Natural killer cell treated with Interleukin-12 subunit alpha and Interleukin-12 subunit beta and Interleukin-15 and Interleukin-18, amount 100 ng/mL, for 72 hours (primary cell): ENCODE data around the gene PLCL2. TPM values are rescaled to one million over a fixed set of nuclear protein-coding genes. Genes with fewer than 3 reads are reported as not detected.

Experiments
- ATAC-seq, 2 donors: fragments of 150-1000 bp; cut with Tn5 transposase in 1 of 2; sonication (Bioruptor Pico), chemical (Tn5 transposase) in 1 of 2; 2 replicates each; pipeline ENCODE4 v1.10.0; 2021
- DNase-seq: peaks from one replicate; pipeline ENCODE4 v3.0.0; 2022; ENCODE audit warnings: low spot score
- H3K27ac Mint-ChIP-seq, 2 donors: 1 replicate in 1 of 2; 2 replicates in 1 of 2; pipeline ENCODE4 v1.8.0; 2022; ENCODE audit warnings: mixed read lengths in 2 of 2, mild to moderate bottlenecking in 1 of 2, moderate library complexity in 1 of 2
- H3K27me3 Mint-ChIP-seq, 2 donors: 1 replicate in 1 of 2; 2 replicates in 1 of 2; pipeline ENCODE4 v1.8.0; 2022; ENCODE audit warnings: mixed read lengths in 2 of 2
- H3K36me3 Mint-ChIP-seq: one replicate; pipeline ENCODE4 v1.8.0; 2022; ENCODE audit warnings: mixed read lengths
- H3K4me1 Mint-ChIP-seq, 2 donors: 1 replicate in 1 of 2; 2 replicates in 1 of 2; pipeline ENCODE4 v1.8.0; 2022; ENCODE audit warnings: low read depth in 2 of 2, mixed read lengths in 2 of 2, mild to moderate bottlenecking in 1 of 2
- H3K4me3 Mint-ChIP-seq: one replicate; pipeline ENCODE4 v1.8.0; 2022; ENCODE audit warnings: mixed read lengths
- H3K9me3 Mint-ChIP-seq: 2 replicates; pipeline ENCODE4 v1.8.0; 2022; ENCODE audit warnings: mixed read lengths
- total RNA-seq, 2 donors: library from RNA; stranded (reverse); gene quantifications; one replicate each; pipeline ENCODE4 v1.2.3, GENCODE V29; 2022

PLCL2 gene
- total RNA-seq, 2 donors from 2014 or later = 12.5 to 17.2 TPM

DNA sequence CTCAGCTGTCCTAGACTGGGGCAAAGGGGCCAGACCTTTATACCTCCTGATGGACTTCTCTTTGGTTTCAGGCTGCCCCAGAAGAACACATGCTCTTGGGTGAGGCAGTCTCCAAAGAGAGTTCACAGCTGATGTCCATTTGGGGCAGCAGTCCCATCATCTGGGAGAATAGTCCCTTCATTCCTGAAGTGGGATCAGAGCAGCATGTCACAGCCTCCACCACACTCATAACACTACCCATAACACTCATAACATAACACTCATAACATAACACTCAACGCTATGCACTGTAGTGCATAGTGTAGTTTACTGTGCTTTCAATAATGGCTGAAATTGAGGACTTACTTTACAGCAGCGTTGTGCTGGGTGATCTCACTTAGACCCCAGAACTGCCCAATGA is 36.7 kb upstream of the PLCL2 start:
- H3K36me3 Mint-ChIP-seq = no peaks in the 10 kb centered on the region
- ATAC-seq (peak; percentile 76 to 90), DNase-seq (no peak)
- H3K27ac Mint-ChIP-seq = no peak overlapping the region
- H3K4me1 Mint-ChIP-seq = peaks cover 39 to 56% of the 10 kb centered on the region in 2 donors
- no peaks in the 10 kb centered on the region for H3K9me3 Mint-ChIP-seq
- H3K4me3 Mint-ChIP-seq = peak overlapping the region; percentile 40
- no peaks in the 10 kb centered on the region for H3K27me3 Mint-ChIP-seq

DNA sequence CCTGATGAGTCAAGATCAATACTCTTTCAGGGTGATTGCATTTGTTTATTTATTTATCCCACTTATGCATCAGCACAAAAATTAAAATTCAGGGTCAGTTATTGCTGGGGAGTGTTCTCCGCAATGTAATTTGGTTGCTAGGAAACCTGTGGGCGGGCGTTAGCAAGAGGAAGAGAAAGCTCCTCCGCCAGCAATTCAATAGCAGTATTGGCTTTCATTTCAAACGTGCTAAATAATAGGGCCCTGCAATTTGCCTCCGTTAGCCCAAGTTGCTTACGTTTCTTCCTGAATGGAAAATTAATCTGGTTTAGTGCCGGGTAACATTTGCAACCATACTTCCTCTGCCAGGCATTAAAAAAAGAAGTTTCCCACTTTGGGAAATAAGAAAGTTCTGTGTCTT is 35.5 kb upstream of the PLCL2 start:
- H3K36me3 Mint-ChIP-seq = no peaks in the 10 kb centered on the region
- no peaks in the 10 kb centered on the region for H3K27me3 Mint-ChIP-seq
- no peaks in the 10 kb centered on the region for H3K9me3 Mint-ChIP-seq
- DNase-seq = peak; percentile 84
- peaks cover 31 to 44% of the 10 kb centered on the region in 2 donors for H3K4me1 Mint-ChIP-seq
- H3K4me3 Mint-ChIP-seq = peak overlapping the region; percentile 67
- H3K27ac Mint-ChIP-seq = peak overlapping the region; percentile 54 to 72
- peak; percentile 67 to 79 for ATAC-seq

DNA sequence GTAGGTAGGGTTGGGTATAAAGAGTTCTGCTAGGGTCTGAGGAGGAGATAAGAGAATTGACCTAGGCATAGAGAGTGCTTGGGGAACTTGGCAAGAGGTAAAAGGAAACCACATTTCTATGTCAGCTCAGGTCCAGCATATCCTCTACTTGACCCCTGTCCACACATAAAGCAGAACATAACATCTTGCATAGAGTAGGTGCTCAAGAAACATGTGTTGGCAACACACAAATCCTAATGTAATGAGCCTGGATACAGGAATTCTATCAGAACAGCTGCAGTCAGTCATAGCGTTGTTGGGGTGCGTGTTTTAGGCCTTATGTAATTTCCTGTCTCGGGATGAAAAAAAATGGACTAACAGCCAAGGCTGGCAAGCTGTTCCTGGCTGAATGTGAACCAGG is 35.0 kb upstream of the PLCL2 start:
- Mint-ChIP-seq H3K27me3 (no peaks in the 10 kb centered on the region), H3K9me3 (no peaks in the 10 kb centered on the region), H3K36me3 (no peaks in the 10 kb centered on the region), H3K27ac (peak overlapping the region; percentile 54 to 72), H3K4me3 (peak overlapping the region; percentile 67), H3K4me1 (peaks cover 31 to 41% of the 10 kb centered on the region in 2 donors)
- DNase-seq (no peak), ATAC-seq (no peak)

DNA sequence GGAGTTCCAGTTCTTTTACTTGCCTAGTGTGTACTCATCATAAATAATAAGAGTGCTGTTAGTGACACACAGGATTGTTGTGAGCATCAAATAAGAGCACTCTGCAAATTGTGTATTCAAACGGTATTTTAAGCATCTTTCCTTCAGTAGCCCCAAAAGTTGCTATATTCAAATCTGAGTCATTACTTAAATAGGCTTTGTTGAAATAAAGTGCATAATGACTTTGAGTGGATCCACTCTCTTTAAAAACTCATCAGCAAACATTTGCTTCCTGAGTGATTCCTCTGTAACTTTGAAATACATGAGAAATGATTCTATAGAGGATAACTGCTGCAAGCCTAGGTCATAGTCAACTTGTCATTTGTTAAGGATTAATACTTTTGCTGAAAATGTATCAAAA is 29.3 kb upstream of the PLCL2 start:
- DNase-seq = no peak
- ATAC-seq = no peak
- Mint-ChIP-seq H3K27me3 (peaks cover 0 to 7% of the 10 kb centered on the region in 2 donors), H3K9me3 (no peaks in the 10 kb centered on the region), H3K4me1 (peaks cover 3 to 7% of the 10 kb centered on the region in 2 donors), H3K27ac (no peak overlapping the region), H3K4me3 (no peak overlapping the region), H3K36me3 (no peaks in the 10 kb centered on the region)

DNA sequence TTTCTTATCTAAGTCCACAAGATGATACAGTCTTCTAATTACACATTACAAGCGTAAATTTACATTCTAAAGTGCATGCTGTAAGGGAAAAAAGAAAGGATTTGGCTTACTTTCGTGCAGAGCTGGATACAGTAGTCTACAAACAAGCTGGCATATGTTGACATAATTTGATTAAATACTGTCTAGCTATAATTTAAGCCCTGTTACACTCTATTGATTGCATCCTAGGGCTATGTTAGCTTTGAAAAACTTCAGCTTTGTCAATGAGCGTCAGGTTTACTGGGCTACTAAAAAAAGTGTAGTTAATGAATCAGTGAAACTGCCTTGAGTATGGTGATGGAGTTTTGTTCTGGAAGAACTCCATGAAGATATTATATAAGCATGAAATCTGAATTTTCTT is 24.5 kb upstream of the PLCL2 start:
- H3K9me3 Mint-ChIP-seq = no peaks in the 10 kb centered on the region
- no peaks in the 10 kb centered on the region for H3K36me3 Mint-ChIP-seq
- no peak overlapping the region for H3K4me3 Mint-ChIP-seq
- no peak for DNase-seq
- ATAC-seq = no peak
- H3K4me1 Mint-ChIP-seq = peaks cover 0 to 5% of the 10 kb centered on the region in 2 donors
- H3K27ac Mint-ChIP-seq = no peak overlapping the region
- H3K27me3 Mint-ChIP-seq = peaks cover 0 to 6% of the 10 kb centered on the region in 2 donors

DNA sequence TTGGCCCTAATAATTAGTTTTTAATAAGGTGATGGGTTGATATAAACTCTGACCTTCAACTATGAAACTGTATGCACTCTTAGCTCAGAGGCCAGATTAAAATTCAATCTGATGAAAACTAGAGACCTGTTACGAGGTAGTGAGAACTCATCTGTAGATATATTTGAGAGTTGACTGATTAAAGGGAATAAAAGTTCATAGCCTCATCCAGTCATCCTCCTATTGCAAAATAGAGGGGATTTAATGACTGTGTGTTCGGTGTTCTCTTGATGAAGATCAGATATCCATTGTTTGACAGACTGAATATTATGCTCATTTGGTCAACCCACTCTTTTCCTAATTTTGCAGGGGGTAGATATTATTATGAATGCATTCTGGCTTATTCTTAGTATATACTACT is 23.3 kb upstream of the PLCL2 start:
- ATAC-seq = no peak

DNA sequence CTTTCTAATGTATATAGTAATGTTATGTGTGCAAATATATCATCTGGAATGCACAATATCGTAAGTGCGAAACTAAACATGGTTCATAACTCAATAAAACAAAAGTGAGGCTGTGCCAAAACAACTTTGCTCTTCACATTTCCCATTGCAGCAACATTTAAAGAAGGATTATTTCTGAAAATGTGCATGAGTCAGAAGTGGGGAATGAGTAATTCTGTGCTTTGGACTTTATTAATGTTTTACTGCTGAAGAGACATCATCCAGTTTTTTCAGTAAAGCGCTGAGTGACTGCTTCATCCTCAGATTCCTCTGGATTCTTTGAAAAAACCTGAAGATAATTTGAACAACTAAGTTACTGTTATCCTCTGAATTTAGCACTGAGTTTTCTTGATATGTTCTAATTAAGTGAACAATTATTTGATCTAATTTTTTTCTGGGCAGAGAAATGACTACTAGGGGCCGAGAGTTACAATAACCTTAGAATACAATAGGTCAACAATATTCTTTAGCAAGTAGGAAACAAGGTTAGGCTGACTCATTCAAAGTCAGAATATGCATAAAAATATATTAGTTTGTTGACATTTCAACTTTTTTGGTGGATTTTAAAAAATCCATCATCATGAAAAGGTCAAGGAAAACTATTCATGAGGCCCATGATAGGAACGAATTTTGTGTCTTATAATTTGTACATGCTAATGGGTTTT is 20.0 kb upstream of the PLCL2 start:
- no peak for ATAC-seq
- Mint-ChIP-seq H3K27ac (no peak overlapping the region), H3K4me3 (no peak overlapping the region), H3K4me1 (peaks cover 11 to 13% of the 10 kb centered on the region in 2 donors), H3K27me3 (peaks cover 0 to 17% of the 10 kb centered on the region in 2 donors), H3K36me3 (no peaks in the 10 kb centered on the region), H3K9me3 (no peaks in the 10 kb centered on the region)
- no peak for DNase-seq

More for the DNA sequence above, 23.3 kb upstream of the PLCL2 start:
- H3K4me1 Mint-ChIP-seq = peaks cover 4 to 10% of the 10 kb centered on the region in 2 donors
- H3K27me3 Mint-ChIP-seq = peaks cover 0 to 13% of the 10 kb centered on the region in 2 donors
- H3K36me3 Mint-ChIP-seq = no peaks in the 10 kb centered on the region
- no peaks in the 10 kb centered on the region for H3K9me3 Mint-ChIP-seq
- no peak overlapping the region for H3K4me3 Mint-ChIP-seq
- no peak for DNase-seq
- no peak overlapping the region for H3K27ac Mint-ChIP-seq

DNA sequence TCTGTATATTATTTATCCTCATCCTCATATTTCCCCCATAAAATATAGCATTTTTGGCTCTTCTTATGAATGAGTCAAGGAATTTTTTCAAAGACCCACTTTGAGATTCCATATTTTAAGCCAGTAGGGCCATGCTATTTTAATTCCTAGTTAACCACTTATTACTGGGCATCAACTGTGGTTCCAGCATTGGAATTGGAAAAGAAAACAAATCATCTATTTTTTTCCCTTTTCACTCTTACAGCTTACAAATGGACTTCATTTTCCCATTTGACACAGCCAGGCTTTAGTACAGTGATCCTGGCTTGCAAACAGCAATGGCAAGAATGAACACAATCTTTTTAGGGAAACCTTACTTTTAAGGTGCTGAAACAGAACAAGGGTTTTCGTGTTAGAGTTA is 19.4 kb upstream of the PLCL2 start:
- H3K27me3 Mint-ChIP-seq = peaks cover 0 to 17% of the 10 kb centered on the region in 2 donors
- peaks cover 11 to 13% of the 10 kb centered on the region in 2 donors for H3K4me1 Mint-ChIP-seq
- no peaks in the 10 kb centered on the region for H3K36me3 Mint-ChIP-seq
- no peaks in the 10 kb centered on the region for H3K9me3 Mint-ChIP-seq
- no peak overlapping the region for H3K27ac Mint-ChIP-seq
- DNase-seq (no peak), ATAC-seq (no peak)
- H3K4me3 Mint-ChIP-seq = no peak overlapping the region

DNA sequence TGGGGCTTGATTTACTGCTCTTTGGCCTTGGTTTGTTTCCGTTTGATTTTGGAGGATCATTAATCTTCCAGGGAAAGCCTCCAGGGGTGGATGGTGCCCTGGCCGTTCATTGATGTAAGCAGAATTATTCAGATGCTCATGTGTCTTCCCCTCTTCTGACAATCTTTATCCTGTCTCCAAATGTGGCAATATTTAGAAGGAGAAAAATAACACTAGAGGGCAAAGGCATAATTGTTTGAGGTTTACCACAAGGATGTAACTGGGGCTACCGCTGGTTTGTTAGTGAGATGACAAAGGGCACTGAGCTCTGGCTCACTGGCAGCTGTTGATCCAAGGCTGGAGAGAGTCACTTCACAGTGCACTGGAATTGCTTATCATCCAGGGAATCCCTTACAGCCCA is 18.2 kb upstream of the PLCL2 start:
- H3K36me3 Mint-ChIP-seq = no peaks in the 10 kb centered on the region
- no peak overlapping the region for H3K27ac Mint-ChIP-seq
- peaks cover 11 to 13% of the 10 kb centered on the region in 2 donors for H3K4me1 Mint-ChIP-seq
- H3K27me3 Mint-ChIP-seq = peaks cover 0 to 17% of the 10 kb centered on the region in 2 donors
- ATAC-seq (peak; percentile 62 to 64), DNase-seq (no peak)
- H3K4me3 Mint-ChIP-seq = no peak overlapping the region
- no peaks in the 10 kb centered on the region for H3K9me3 Mint-ChIP-seq

DNA sequence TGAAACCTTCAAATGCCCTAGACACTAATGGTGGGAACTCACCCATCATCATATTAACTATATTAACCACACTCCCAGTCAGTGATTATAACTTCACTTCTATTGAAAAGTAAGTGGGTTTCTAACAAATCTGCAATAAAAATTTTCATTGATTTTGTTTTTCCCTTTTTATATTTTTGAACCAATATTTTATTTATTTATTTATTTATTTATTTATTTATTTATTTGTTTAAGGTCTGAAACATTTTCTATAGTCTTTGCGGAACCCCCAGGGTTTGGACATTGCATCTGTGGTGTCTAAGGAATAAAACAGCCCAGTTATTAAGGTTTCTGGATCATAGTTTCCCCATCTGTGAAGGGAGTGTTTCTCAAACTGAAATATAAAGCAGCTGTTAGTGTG is 16.2 kb upstream of the PLCL2 start:
- ATAC-seq = no peak
- Mint-ChIP-seq H3K4me1 (peaks cover 11 to 13% of the 10 kb centered on the region in 2 donors), H3K27me3 (peaks cover 16 to 27% of the 10 kb centered on the region in 2 donors), H3K4me3 (no peak overlapping the region), H3K9me3 (no peaks in the 10 kb centered on the region), H3K36me3 (no peaks in the 10 kb centered on the region), H3K27ac (no peak overlapping the region)
- no peak for DNase-seq

DNA sequence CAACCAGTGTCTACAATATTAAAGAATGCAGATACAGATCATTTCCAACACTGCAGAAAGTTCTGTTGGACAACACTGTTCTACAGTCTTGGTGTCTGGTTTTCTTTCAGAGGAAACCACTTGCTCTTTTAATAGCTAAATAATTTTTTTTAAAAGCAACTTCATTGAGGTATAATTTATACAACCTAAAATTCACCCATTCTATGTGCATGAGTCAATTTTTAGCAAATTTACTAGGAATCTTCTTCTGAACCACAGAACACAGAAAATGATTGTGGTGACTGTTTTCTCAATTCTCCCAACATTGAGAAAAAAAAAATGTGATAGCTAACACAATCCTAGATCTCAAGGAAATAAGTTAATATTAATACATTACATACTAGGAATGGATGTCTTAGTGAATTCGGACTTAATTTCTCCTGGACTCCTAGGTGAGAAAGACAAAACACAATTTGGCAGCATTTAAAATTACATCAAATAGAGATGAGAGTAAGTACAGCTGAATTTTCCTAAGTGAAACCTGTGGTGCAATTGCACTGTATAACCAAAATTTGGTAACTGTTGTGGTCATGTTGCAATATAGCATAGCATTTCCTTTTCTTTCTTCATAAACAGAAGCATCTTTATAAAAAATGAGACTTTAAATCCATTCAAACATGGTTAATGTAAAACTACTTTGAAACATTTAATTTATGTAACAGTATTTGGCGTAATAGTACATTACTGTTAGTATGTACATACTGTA is 15.3 kb upstream of the PLCL2 start:
- no peaks in the 10 kb centered on the region for H3K36me3 Mint-ChIP-seq
- H3K4me3 Mint-ChIP-seq = no peak overlapping the region
- H3K9me3 Mint-ChIP-seq = no peaks in the 10 kb centered on the region
- peaks cover 11 to 13% of the 10 kb centered on the region in 2 donors for H3K4me1 Mint-ChIP-seq
- H3K27ac Mint-ChIP-seq = no peak overlapping the region
- peaks cover 22 to 30% of the 10 kb centered on the region in 2 donors for H3K27me3 Mint-ChIP-seq
- ATAC-seq (no peak), DNase-seq (no peak)

DNA sequence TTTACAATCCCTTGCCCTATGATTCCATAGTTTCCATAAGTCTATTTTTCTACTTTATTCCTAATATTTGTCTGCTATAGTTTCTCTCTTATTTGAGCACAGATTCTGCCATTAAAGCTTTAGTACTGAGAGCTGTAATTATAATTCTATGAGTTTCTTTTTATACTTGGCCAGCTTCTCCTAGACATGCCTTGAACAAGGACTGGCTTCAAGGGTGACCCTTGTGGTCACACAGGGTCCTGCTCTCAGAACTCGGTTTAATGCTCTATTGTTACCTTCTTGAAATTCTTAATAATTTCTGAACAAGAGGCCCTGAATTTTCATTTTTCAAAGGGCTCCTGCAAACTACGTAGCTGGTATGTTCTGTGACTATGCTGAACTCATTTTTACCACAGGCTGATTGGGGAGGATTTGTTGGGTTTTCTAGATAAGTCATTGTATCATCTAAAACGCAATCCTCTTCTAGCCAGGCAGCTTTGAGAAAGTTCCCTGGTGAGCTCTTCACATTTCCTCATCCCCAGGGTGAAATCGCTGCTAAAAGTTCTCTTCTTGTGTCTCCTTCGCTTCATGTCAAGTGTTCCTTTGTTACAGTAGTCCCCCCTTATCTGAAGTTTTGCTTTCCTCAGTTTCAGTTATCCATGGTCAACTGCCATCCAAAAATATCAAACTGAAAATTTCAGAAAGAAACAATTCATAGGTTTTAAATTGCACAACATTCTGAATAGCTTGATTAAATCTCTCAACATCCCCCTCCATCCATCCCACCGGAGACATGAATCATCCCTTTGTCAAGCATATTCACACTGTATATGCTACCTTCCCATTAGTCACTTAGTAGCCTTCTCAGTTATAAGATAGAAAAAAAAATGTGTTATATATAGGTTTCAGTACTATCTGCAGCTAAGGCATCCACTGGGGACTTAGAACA is 12.6 kb upstream of the PLCL2 start:
- no peaks in the 10 kb centered on the region for H3K36me3 Mint-ChIP-seq
- H3K4me1 Mint-ChIP-seq = peaks cover 0 to 1% of the 10 kb centered on the region in 2 donors
- H3K27ac Mint-ChIP-seq = no peak overlapping the region
- no peak overlapping the region for H3K4me3 Mint-ChIP-seq
- no peak for ATAC-seq
- peaks cover 22 to 23% of the 10 kb centered on the region in 2 donors for H3K27me3 Mint-ChIP-seq
- DNase-seq = no peak
- H3K9me3 Mint-ChIP-seq = no peaks in the 10 kb centered on the region

DNA sequence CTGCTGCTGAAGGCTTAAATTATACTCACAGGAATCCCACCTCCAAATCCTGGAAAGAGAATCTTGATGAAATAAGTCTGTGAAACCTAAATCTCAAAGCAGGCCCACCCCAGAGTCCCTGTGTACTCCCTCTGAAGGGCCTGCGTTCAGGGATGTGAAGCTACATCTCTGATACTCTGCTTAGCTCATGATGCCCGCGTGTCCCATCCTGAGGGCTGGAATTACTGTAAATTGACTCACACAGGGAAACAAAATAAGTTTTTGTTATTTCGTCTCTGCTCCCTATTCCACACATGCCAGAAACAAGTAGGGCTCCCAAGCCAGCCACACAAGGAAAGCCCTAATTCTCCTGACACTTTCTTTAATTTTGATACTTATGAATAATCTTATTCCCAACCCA is 10.9 kb upstream of the PLCL2 start:
- Mint-ChIP-seq H3K27me3 (peaks cover 31% of the 10 kb centered on the region in 2 donors), H3K27ac (no peak overlapping the region), H3K36me3 (peaks cover 5% of the 10 kb centered on the region), H3K4me3 (no peak overlapping the region), H3K4me1 (peaks cover 0 to 3% of the 10 kb centered on the region in 2 donors), H3K9me3 (peaks cover 3% of the 10 kb centered on the region)
- ATAC-seq (no peak), DNase-seq (no peak)
